PC-9 (cell line): Measurements from ENCODE around the gene SEL1L.

Experiments
- CTCF ChIP-seq: fragments of 200-600 bp; sonication (generic); conservative IDR thresholded peaks from 2 replicates; pipeline ENCODE4 v1.6.1; 2017; ENCODE audit warnings: mixed run types, antibody characterized with exemption, mild to moderate bottlenecking, moderate library complexity
- EZH2 ChIP-seq: fragments of 200-600 bp; sonication (generic); IDR thresholded peaks from 2 replicates; pipeline ENCODE4 v1.8.0; 2017; ENCODE audit warnings: antibody characterized with exemption, low read depth

GRCh38 chr14:81473456-81474147 lies 60.1 kb downstream of the SEL1L start:
- TF ChIP-seq CTCF (no peak), EZH2 (no peak)
